OCI-LY1 (cell line): ENCODE results near the gene ST6GALNAC6.

Experiments used
- H2AFZ ChIP-seq: fragments of 200-600 bp; sonication (generic), shearing (Covaris generic); 2 replicates; pipeline ENCODE4 v1.6.0; 2014; ENCODE audit warnings: antibody characterized with exemption, mild to moderate bottlenecking, low read length
- H3F3A ChIP-seq: fragments of 200-600 bp; sonication (generic), shearing (Covaris generic); 2 replicates; pipeline ENCODE4 v1.6.0; 2014; ENCODE audit warnings: mild to moderate bottlenecking, antibody characterized with exemption, low read length, moderate library complexity; ENCODE audit not compliant: insufficient read depth
- H3K27ac ChIP-seq: fragments of 200-600 bp; sonication (generic); 2 replicates; pipeline ENCODE4 v1.5.1; 2014; ENCODE audit warnings: low read length, mixed run types, mild to moderate bottlenecking, low read depth; ENCODE audit not compliant: poor library complexity, severe bottlenecking
- H3K27me3 ChIP-seq: fragments of 200-600 bp; sonication (generic); 2 replicates; pipeline ENCODE4 v1.6.0; 2014; ENCODE audit warnings: antibody characterized with exemption, mild to moderate bottlenecking, low read length, moderate library complexity; ENCODE audit not compliant: insufficient read depth
- H3K36me3 ChIP-seq: fragments of 200-600 bp; sonication (generic); 2 replicates; pipeline ENCODE4 v1.6.1; 2014; ENCODE audit warnings: mild to moderate bottlenecking, antibody characterized with exemption, low read length, moderate library complexity, mixed read lengths; ENCODE audit not compliant: insufficient read depth
- H3K4me1 ChIP-seq: fragments of 200-600 bp; sonication (generic); 2 replicates; pipeline ENCODE4 v1.5.1; 2014; ENCODE audit warnings: mild to moderate bottlenecking, low read length, moderate library complexity; ENCODE audit not compliant: insufficient read depth, severe bottlenecking
- H3K4me2 ChIP-seq: fragments of 200-600 bp; sonication (generic), shearing (Covaris generic); 2 replicates; pipeline ENCODE4 v1.6.1; 2014; ENCODE audit warnings: low read length
- H3K4me3 ChIP-seq: fragments of 200-600 bp; sonication (generic); 2 replicates; pipeline ENCODE4 v1.5.1; 2014; ENCODE audit warnings: low read length, low read depth, mild to moderate bottlenecking, mixed read lengths; ENCODE audit not compliant: poor library complexity, severe bottlenecking
- H3K79me2 ChIP-seq: fragments of 200-600 bp; shearing (Covaris generic); 2 replicates; pipeline ENCODE4 v1.6.1; 2016; ENCODE audit warnings: mixed run types, low read length, mixed read lengths; ENCODE audit not compliant: insufficient read depth
- H3K9ac ChIP-seq: fragments of 200-600 bp; sonication (generic), shearing (Covaris generic); 2 replicates; pipeline ENCODE4 v1.6.1; 2014; ENCODE audit warnings: mild to moderate bottlenecking, low read length, mixed read lengths
- H3K9me2 ChIP-seq: fragments of 200-600 bp; sonication (generic), shearing (Covaris generic); 2 replicates; pipeline ENCODE4 v1.6.1; 2014; ENCODE audit warnings: low read depth, mild to moderate bottlenecking, low read length, mixed read lengths
- H3K9me3 ChIP-seq: fragments of 200-600 bp; shearing (Covaris generic); 2 replicates; pipeline ENCODE4 v1.6.1; 2014; ENCODE audit warnings: low read length, mixed read lengths
- H4K20me1 ChIP-seq: fragments of 200-600 bp; sonication (generic), shearing (Covaris generic); 2 replicates; pipeline ENCODE4 v1.6.0; 2016; ENCODE audit warnings: mild to moderate bottlenecking, low read length; ENCODE audit not compliant: insufficient read depth
- EZH2 ChIP-seq: fragments of 200-600 bp; sonication (generic), shearing (Covaris generic); IDR thresholded peaks from 2 replicates; pipeline ENCODE4 v1.8.0; 2017; ENCODE audit warnings: borderline replicate concordance, mixed run types, mild to moderate bottlenecking, antibody characterized with exemption, low read length, moderate library complexity, mixed read lengths
- TF ChIP-seq, protein P1 (sequence below): fragments of 200-600 bp; sonication (generic), shearing (Covaris generic); IDR thresholded peaks from 2 replicates; pipeline ENCODE4 v1.5.1; 2017; ENCODE audit warnings: mild to moderate bottlenecking, antibody characterized with exemption, low read length, moderate library complexity, mixed read lengths

The ST6GALNAC6 gene

DNA sequence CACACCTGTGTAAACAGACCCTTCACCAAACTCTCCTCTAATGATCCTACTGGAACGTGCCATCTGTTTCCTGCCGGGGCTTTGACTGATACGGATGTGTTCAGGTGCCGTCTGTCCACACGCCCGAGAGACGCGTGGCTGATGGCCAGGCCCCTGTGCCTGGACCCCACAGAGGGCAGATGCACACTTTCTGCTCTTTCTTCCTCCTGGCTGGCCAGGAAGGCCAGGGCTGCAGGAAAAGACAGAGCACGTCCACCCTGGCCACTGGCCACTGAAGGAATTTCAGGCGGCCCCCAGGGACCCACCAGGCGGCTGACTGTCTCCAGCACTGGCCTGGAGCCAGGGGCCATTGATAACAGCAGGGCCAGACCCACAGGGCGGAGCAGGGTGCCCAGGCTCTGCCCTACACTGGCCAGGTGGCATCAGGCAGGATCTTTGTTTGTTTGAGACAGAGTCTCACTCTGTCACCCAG, 41.3 kb downstream of the ST6GALNAC6 start:
- no peak overlapping the region for H3K4me3 ChIP-seq
- no peaks in the 10 kb centered on the region for H3K79me2 ChIP-seq
- no peaks in the 10 kb centered on the region for H4K20me1 ChIP-seq
- no peak for TF ChIP-seq EZH2
- TF ChIP-seq, protein P1, sequence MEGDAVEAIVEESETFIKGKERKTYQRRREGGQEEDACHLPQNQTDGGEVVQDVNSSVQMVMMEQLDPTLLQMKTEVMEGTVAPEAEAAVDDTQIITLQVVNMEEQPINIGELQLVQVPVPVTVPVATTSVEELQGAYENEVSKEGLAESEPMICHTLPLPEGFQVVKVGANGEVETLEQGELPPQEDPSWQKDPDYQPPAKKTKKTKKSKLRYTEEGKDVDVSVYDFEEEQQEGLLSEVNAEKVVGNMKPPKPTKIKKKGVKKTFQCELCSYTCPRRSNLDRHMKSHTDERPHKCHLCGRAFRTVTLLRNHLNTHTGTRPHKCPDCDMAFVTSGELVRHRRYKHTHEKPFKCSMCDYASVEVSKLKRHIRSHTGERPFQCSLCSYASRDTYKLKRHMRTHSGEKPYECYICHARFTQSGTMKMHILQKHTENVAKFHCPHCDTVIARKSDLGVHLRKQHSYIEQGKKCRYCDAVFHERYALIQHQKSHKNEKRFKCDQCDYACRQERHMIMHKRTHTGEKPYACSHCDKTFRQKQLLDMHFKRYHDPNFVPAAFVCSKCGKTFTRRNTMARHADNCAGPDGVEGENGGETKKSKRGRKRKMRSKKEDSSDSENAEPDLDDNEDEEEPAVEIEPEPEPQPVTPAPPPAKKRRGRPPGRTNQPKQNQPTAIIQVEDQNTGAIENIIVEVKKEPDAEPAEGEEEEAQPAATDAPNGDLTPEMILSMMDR = no peak
- no peak overlapping the region for H3K27ac ChIP-seq
- H3K4me1 ChIP-seq = peaks cover 14% of the 10 kb centered on the region
- H3K9ac ChIP-seq = no peak overlapping the region
- H3K27me3 ChIP-seq = peaks cover 3% of the 10 kb centered on the region
- H3F3A ChIP-seq = no peaks in the 10 kb centered on the region
- H3K36me3 ChIP-seq = no peaks in the 10 kb centered on the region
- no peaks in the 10 kb centered on the region for H3K9me2 ChIP-seq
- H2AFZ ChIP-seq = no peak overlapping the region
- no peaks in the 10 kb centered on the region for H3K9me3 ChIP-seq
- H3K4me2 ChIP-seq = no peak overlapping the region

DNA sequence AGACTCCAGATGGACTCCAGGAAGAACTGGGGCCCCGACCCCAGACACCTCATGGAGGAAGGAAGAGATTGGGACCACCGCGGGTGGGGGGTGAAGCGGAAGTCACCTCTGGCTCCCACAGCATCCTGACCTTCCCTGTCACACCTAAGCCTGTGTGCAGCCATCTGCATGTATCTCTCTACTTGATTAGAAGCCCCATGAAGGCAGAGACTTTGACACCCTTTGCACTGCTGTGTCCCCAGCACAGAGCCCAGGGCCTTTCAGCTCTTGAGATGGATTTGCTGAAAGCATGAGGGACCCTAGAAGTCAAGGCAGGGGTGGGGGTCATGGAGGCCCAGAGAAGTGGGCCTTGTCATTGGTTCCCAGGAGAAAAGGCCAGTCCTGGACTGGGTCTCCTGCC, 42.1 kb downstream of the ST6GALNAC6 start:
- H3K4me1 ChIP-seq = peaks cover 9% of the 10 kb centered on the region
- no peak overlapping the region for H3K9ac ChIP-seq
- TF ChIP-seq, protein P1 = no peak
- no peak for TF ChIP-seq EZH2
- no peak overlapping the region for H3K4me2 ChIP-seq
- no peaks in the 10 kb centered on the region for H3K36me3 ChIP-seq
- no peaks in the 10 kb centered on the region for H3K9me2 ChIP-seq
- H2AFZ ChIP-seq = no peak overlapping the region
- no peak overlapping the region for H3K27ac ChIP-seq
- H3K27me3 ChIP-seq = peaks cover 3% of the 10 kb centered on the region
- no peak overlapping the region for H3K4me3 ChIP-seq
- no peaks in the 10 kb centered on the region for H3K79me2 ChIP-seq
- no peaks in the 10 kb centered on the region for H3K9me3 ChIP-seq
- H4K20me1 ChIP-seq = no peaks in the 10 kb centered on the region
- H3F3A ChIP-seq = no peaks in the 10 kb centered on the region

DNA sequence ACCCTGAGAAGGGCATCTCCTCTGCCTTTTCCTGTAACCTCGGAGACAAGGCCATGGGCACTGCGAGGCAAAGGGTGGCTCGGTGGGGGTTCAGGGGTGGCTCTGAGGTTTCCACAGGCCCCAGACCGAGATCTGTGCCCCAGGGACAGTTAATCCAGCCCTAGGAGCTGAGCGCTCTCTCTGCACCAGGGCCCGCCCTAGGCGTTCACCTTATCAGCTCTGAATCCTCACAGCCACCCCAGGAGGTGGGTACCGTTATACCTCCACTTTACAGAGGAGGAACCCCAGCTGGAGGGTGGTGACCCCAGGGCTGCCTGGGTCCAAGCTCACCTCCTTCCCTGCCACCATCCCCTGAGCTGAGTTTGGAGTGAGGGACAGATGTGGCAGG, 42.7 kb downstream of the ST6GALNAC6 start:
- H3K79me2 ChIP-seq = no peaks in the 10 kb centered on the region
- H3K4me3 ChIP-seq = no peak overlapping the region
- peaks cover 3% of the 10 kb centered on the region for H3K27me3 ChIP-seq
- TF ChIP-seq EZH2 = no peak
- TF ChIP-seq, protein P1 = no peak
- no peak overlapping the region for H3K9ac ChIP-seq
- no peaks in the 10 kb centered on the region for H3K9me2 ChIP-seq
- no peaks in the 10 kb centered on the region for H4K20me1 ChIP-seq
- no peak overlapping the region for H3K4me2 ChIP-seq
- H2AFZ ChIP-seq = no peak overlapping the region
- H3K9me3 ChIP-seq = no peaks in the 10 kb centered on the region
- no peak overlapping the region for H3K27ac ChIP-seq
- no peaks in the 10 kb centered on the region for H3F3A ChIP-seq
- H3K36me3 ChIP-seq = no peaks in the 10 kb centered on the region
- peaks cover 4% of the 10 kb centered on the region for H3K4me1 ChIP-seq
